Calu3 (cell line): ENCODE measurements around the gene UBE2F. TPM values are rescaled to one million over a fixed set of nuclear protein-coding genes. Genes with fewer than 3 reads are reported as not detected.

ENCODE experiments used
- BruUV-seq: library from RNA; stranded (reverse); fragments of 400-500 nt; replicated peaks from 2 replicates; lab custom pipeline; 2021; lab: Mats Ljungman, UMichigan
- CTCF ChIA-PET: fragments of 300-600 bp; sonication (Branson Sonifier 250); formaldehyde crosslinking; loops from one replicate; lab custom pipeline; 2022; ENCODE audit warnings: antibody characterized with exemption; lab: Charles Lee
- DNase-seq: peaks from one replicate; pipeline ENCODE4 v3.0.0; 2022
- H3K27ac Mint-ChIP-seq: one replicate; pipeline ENCODE4 v1.8.0; 2022; ENCODE audit warnings: mixed read lengths; ENCODE audit not compliant: unreplicated experiment
- H3K27me3 Mint-ChIP-seq: one replicate; pipeline ENCODE4 v1.8.0; 2022; ENCODE audit warnings: mixed read lengths; ENCODE audit not compliant: unreplicated experiment
- H3K36me3 Mint-ChIP-seq: one replicate; pipeline ENCODE4 v1.8.0; 2022; ENCODE audit warnings: mild to moderate bottlenecking, moderate library complexity, mixed read lengths; ENCODE audit not compliant: insufficient read depth, unreplicated experiment
- H3K4me1 Mint-ChIP-seq: one replicate; pipeline ENCODE4 v1.8.0; 2022; ENCODE audit warnings: mild to moderate bottlenecking, low read depth, mixed read lengths; ENCODE audit not compliant: unreplicated experiment
- H3K4me3 Mint-ChIP-seq: one replicate; pipeline ENCODE4 v1.8.0; 2022; ENCODE audit warnings: mild to moderate bottlenecking, low read depth, moderate library complexity, mixed read lengths; ENCODE audit not compliant: unreplicated experiment
- H3K9me3 Mint-ChIP-seq: one replicate; pipeline ENCODE4 v1.8.0; 2022; ENCODE audit warnings: low read depth, mixed read lengths; ENCODE audit not compliant: unreplicated experiment
- CTCF ChIP-seq: fragments of 200-600 bp; IDR thresholded peaks from one replicate; pipeline ENCODE4 v1.8.0; 2022; ENCODE audit warnings: antibody characterized with exemption; ENCODE audit not compliant: unreplicated experiment
- intact Hi-C: fragments of 100-400 bp; cut with micrococcal nuclease; formaldehyde crosslinking; loops from one replicate; pipeline ENCODE4 v1.10.0; 2022; ENCODE audit not compliant: unreplicated experiment
- total RNA-seq: library from RNA; stranded (reverse); gene quantifications from 2 replicates; pipeline ENCODE4 v1.2.3, GENCODE V29; 2022

Gene UBE2F
- total RNA-seq, 1 experiment from 2014 or later = 40.1 TPM

GRCh38 chr2:237940828-237941227 is 26.0 kb upstream of the UBE2F start:
- no peaks in the 10 kb centered on the region for H3K36me3 Mint-ChIP-seq
- no peaks in the 10 kb centered on the region for H3K4me1 Mint-ChIP-seq
- peaks cover 62% of the 10 kb centered on the region for H3K27me3 Mint-ChIP-seq
- no peak overlapping the region for H3K4me3 Mint-ChIP-seq
- intact Hi-C loops = no loop called here
- no peak overlapping the region for H3K27ac Mint-ChIP-seq
- BruUV-seq = no TSS peak
- CTCF ChIA-PET = no interaction called here
- peaks cover 5% of the 10 kb centered on the region for H3K9me3 Mint-ChIP-seq
- no peak for TF ChIP-seq CTCF
- DNase-seq = no peak

GRCh38 chr2:237941239-237941638 is 25.6 kb upstream of the UBE2F start:
- H3K4me1 Mint-ChIP-seq = no peaks in the 10 kb centered on the region
- no peak overlapping the region for H3K27ac Mint-ChIP-seq
- CTCF ChIA-PET = interaction anchor here (1.1 kb wide), 1 partner anchor 11 kb away, joined by 3 read pairs; no protein-coding TSS in a partner anchor
- H3K27me3 Mint-ChIP-seq = peaks cover 66% of the 10 kb centered on the region
- TF ChIP-seq CTCF = no peak
- peaks cover 7% of the 10 kb centered on the region for H3K9me3 Mint-ChIP-seq
- H3K4me3 Mint-ChIP-seq = no peak overlapping the region
- DNase-seq = no peak
- H3K36me3 Mint-ChIP-seq = no peaks in the 10 kb centered on the region
- intact Hi-C loops = no loop called here
- no TSS peak for BruUV-seq

- Mint-ChIP-seq H3K4me3 (no peak overlapping the region), H3K9me3 (peaks cover 12% of the 10 kb centered on the region), H3K36me3 (no peaks in the 10 kb centered on the region), H3K4me1 (no peaks in the 10 kb centered on the region), H3K27me3 (peaks cover 79% of the 10 kb centered on the region), H3K27ac (no peak overlapping the region)
- no TSS peak for BruUV-seq
- CTCF ChIA-PET = interaction anchor here (1.1 kb wide), 1 partner anchor 13 kb away, joined by 3 read pairs; no protein-coding TSS in a partner anchor
- TF ChIP-seq CTCF = no peak
- no peak for DNase-seq
- intact Hi-C loops = no loop called here
Measured at GRCh38 chr2:237942513-237942899, 24.3 kb upstream of the UBE2F start.

- TF ChIP-seq CTCF = no peak
- Mint-ChIP-seq H3K9me3 (peaks cover 12% of the 10 kb centered on the region), H3K4me3 (no peak overlapping the region), H3K27ac (no peak overlapping the region), H3K4me1 (no peaks in the 10 kb centered on the region), H3K27me3 (peaks cover 84% of the 10 kb centered on the region), H3K36me3 (no peaks in the 10 kb centered on the region)
- DNase-seq = no peak
- intact Hi-C loops = no loop called here
- BruUV-seq = no TSS peak
- CTCF ChIA-PET = interaction anchor here (0.7 kb wide), 1 partner anchor 50 kb away, joined by 4 read pairs; no protein-coding TSS in a partner anchor
Measured at GRCh38 chr2:237943395-237944094, 23.3 kb upstream of the UBE2F start.
